GM10266 (cell line): ENCODE data around the gene C19orf47.

Experiments
- DNase-seq: peaks from one replicate; pipeline ENCODE4 v3.0.0; 2012; ENCODE audit errors: extremely low spot score
- TF ChIP-seq, protein P1 (sequence below): IDR thresholded peaks from 2 replicates; pipeline ENCODE4 v1.5.1; 2012; ENCODE audit warnings: mild to moderate bottlenecking, low read depth; ENCODE audit not compliant: control insufficient read depth, insufficient read depth; ENCODE audit errors: missing control alignments

The C19orf47 gene

DNA sequence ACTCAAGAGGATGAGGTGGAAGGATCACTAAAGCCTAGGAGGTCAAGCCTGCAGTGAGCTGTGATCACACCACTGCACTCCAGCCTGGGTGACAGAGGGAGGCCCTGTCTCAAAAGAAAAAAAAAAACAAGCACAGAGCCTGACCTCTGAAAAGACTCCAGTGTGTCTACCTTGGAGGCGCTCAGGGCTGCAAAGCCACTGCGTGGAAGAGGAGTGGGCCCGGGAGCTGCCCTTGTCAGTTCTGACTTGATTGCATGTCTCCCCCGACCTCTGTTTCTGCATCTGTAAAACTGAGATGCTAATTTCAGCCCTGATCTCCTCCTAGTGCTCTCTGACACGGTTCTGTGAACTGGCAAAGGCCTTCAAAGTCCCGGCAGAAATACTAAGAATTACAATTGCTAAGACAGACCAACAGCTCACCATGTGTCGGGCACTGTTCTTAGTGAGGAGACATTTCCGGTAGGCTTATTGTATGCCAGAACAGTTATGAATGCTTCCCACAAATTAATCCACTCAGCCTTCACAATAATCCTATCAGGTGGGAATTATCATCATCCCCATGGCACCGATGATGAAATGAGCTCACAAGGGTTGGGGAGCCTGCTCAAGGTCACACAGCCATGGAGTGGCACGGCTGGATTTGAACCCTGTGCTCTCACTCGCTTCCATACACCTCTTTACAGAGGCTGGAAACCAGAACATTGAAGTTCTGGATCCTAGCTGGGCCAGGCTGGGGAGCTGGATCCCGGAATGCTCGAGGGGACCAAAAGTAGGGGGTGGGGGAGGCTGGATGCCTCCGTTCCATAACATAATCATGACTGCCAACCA lies 66.6 kb downstream of the C19orf47 start:
- DNase-seq: no peak
- TF ChIP-seq, protein P1, sequence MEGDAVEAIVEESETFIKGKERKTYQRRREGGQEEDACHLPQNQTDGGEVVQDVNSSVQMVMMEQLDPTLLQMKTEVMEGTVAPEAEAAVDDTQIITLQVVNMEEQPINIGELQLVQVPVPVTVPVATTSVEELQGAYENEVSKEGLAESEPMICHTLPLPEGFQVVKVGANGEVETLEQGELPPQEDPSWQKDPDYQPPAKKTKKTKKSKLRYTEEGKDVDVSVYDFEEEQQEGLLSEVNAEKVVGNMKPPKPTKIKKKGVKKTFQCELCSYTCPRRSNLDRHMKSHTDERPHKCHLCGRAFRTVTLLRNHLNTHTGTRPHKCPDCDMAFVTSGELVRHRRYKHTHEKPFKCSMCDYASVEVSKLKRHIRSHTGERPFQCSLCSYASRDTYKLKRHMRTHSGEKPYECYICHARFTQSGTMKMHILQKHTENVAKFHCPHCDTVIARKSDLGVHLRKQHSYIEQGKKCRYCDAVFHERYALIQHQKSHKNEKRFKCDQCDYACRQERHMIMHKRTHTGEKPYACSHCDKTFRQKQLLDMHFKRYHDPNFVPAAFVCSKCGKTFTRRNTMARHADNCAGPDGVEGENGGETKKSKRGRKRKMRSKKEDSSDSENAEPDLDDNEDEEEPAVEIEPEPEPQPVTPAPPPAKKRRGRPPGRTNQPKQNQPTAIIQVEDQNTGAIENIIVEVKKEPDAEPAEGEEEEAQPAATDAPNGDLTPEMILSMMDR: no peak

DNA sequence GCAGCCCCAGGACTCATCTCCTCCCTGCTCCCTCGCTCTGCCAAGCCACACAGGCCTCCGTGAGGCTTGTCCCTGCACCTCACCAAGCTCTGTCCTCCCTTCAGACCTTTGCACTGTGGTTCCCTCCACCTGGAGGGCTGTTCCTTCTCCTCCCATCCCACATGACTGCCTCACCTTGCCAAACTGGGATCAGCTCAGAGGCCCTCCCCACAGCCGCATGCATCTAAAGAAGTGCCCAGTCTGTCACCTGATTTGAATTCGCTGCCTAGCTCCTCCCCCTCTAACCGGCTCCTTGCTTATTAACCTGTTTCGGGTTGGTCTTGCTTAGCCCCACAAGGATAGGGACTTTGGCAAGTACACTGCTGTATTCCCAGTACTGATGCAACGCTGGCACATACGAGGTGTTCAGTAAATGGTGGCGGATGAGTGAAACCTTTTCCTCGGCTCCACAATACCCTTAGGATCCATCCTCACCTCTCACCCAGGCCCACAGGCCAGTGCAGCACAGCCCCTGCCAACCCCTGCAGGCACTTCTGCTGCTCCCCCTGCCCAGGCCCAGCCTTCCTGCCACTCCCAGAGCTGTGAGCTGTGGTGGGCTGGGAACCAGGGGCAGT lies 67.5 kb downstream of the C19orf47 start:
- TF ChIP-seq, protein P1: no peak
- no peak for DNase-seq

DNA sequence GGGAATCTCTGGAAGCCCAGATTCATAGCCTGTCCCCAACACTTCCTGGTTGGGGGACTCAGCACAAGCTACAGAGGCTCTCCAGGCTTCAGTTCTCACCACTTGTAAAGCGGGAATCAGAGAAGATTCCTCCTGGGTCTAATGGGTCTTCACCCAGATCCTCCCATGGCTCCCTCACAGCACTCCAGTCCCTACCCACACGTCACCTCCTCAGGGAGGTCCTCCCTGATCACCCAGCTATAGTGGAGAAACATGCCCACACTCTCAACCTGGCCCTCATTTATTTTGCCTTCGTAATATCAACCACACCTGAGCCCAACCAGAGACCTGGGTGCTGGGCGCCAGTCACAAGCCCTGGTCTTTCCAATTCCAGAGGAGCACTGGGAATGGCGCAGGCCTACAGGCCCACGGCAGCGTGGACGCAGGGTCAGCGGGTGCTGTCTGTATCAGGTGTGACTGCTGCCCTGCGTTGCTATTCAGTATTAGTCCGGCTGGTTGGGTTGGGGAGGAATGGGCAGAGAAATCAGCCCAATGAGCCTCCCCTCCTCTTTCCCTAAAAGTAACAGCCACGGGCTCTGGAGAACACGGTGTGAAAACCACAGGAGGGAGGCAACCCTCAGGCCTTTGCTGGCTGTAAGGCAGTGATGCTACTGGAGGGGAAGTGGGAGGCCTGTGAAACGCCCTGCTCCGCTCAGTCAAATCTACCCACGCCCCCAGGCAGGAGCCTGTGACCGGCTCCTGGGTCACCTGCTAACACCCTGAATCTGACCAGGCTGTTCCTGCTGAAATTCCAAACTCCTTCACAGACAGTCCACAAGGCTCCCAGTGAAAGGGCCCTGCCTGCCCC lies 68.2 kb downstream of the C19orf47 start:
- TF ChIP-seq, protein P1: no peak
- DNase-seq: no peak

DNA sequence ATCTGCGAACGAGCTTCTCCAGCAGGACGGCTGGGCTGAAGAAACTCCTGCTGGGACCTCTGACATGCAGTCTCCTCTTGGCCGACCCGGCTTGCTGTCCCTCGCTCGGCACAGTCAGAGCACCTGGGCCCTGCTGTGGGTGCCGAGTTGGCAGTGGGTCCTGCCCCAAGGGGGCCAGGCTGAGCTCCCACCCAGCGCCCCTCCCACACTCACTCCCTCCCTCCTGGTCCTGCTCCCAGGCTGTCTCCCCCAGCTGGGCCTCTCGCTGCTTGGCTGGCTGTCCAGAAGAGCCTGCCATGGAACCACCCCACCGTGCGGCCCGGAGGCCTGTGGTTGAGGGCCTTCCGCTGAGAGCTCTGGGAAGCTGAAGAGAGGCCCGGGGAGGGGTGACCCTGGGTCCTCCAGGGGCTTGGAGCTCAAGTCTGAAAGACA lies 69.1 kb downstream of the C19orf47 start:
- DNase-seq: no peak
- TF ChIP-seq, protein P1: no peak

DNA sequence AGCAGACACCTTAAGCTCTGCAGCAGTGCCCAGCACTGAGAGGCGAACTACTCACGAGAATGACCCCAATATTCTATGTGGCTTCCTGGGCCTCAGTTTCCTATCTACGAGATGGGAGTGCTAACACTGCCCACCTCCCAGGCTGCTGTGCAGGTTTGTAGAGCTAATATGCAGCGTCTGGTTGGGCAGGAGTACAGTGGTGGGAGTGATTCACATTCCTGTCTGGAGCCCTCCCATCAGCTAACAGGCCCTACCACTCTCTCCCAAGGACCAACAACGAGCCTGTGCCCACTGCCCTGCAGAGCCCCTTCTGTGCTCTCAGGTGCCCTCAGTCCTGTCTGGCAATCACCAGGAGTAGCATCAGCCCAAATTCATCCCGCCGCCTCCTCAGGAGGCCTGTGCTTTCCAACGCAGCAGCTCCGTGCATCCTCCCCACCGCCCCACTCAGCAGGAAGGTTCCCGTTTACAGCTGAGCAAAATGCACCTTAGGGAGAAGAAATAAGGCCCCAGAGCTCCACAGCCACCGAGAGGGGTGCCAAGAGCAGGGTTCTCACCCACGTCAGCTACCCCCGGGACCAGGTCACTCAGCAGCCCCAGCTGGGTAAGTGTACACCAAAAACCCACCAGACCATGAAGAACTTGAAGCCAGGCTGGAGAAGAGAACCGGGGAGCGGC lies 69.7 kb downstream of the C19orf47 start:
- no peak for DNase-seq
- TF ChIP-seq, protein P1: no peak

DNA sequence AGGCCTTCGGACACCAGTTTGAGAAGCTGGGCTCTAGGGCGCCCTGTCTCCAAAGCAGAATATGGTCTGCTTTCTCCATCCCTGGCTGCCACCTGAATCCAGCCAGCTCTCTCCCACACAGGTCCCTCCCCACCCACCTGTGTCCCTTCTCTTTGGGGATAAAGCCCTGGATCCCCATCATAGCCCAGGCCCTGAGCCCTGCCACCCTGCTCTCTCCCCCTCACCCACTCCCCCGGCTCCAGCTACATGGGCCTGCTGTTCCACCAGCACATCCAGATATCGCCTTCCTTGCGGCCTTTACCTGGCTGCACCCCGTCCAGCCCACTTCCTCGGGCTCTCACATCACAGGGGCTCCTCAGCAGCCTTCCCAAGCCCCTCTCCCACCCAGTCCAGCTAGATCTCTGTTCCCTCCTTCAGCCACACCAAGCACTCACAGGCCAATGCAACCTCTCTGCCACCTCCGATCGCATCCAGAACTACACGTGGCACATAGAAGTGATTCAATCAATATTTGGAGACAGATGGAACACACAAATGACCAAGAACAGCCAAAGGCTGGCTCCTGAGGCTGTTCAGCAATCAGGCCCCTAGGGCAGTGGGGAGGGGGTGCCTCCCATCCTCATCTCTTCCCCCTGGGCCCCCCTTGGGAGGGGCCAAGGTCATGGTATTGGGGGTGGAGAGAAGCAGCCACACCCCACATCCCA lies 70.7 kb downstream of the C19orf47 start:
- no peak for DNase-seq
- TF ChIP-seq, protein P1: no peak
